Duodenal mucosa (tissue), 2 donors: ENCODE measurements around the gene ANAPC7.
"Not testable (repeated sequence)": the region's sequence is repeated elsewhere in the genome, so short reads cannot be mapped to it uniquely, and the experiment has no call there.

ENCODE experiments used
- H3K27ac ChIP-seq: one replicate; pipeline ENCODE4 v1.7.0; 2013; ENCODE audit warnings: low read depth, low read length
- H3K27me3 ChIP-seq, 2 donors: one replicate each; pipeline ENCODE4 v1.7.0; 2013; ENCODE audit warnings: low read length in 2 of 2, control low read depth in 1 of 2; ENCODE audit not compliant: insufficient read depth in 2 of 2, control insufficient read depth in 1 of 2
- H3K36me3 ChIP-seq, 2 donors: one replicate each; pipeline ENCODE4 v1.7.0; 2013; ENCODE audit warnings: low read length in 2 of 2, control low read depth in 1 of 2; ENCODE audit not compliant: insufficient read depth in 2 of 2, control insufficient read depth in 1 of 2
- H3K4me1 ChIP-seq, 2 donors: one replicate each; pipeline ENCODE4 v1.7.0; 2013; ENCODE audit warnings: low read length in 2 of 2, control low read depth in 1 of 2; ENCODE audit not compliant: insufficient read depth in 2 of 2, control insufficient read depth in 1 of 2
- H3K4me3 ChIP-seq, 2 donors: one replicate each; pipeline ENCODE4 v1.7.0; 2013; ENCODE audit warnings: low read length in 2 of 2, low read depth in 1 of 2
- H3K9ac ChIP-seq, 2 donors: one replicate each; pipeline ENCODE4 v1.7.0; 2013; ENCODE audit warnings: low read length in 2 of 2, low read depth in 1 of 2
- H3K9me3 ChIP-seq, 2 donors: one replicate each; pipeline ENCODE4 v1.7.0; 2013; ENCODE audit warnings: low read length in 2 of 2, control low read depth in 1 of 2; ENCODE audit not compliant: control insufficient read depth in 1 of 2

The ANAPC7 gene

GRCh38 chr12:110421159-110421661 is 17.7 kb upstream of the ANAPC7 start:
- H3K9ac ChIP-seq: no peak overlapping the region
- H3K4me3 ChIP-seq: no peak overlapping the region
- no peaks in the 10 kb centered on the region for H3K36me3 ChIP-seq
- H3K27me3 ChIP-seq: no peaks in the 10 kb centered on the region
- no peaks in the 10 kb centered on the region for H3K4me1 ChIP-seq
- H3K9me3 ChIP-seq: no peaks in the 10 kb centered on the region
- no peak overlapping the region for H3K27ac ChIP-seq

GRCh38 chr12:110420644-110421043 is 17.1 kb upstream of the ANAPC7 start:
- not testable (repeated sequence) for H3K9ac ChIP-seq, H3K4me3 ChIP-seq, H3K4me1 ChIP-seq, H3K9me3 ChIP-seq, H3K36me3 ChIP-seq, H3K27ac ChIP-seq, H3K27me3 ChIP-seq

- not testable (repeated sequence) for H3K4me1 ChIP-seq, H3K9me3 ChIP-seq, H3K9ac ChIP-seq, H3K36me3 ChIP-seq, H3K4me3 ChIP-seq, H3K27ac ChIP-seq, H3K27me3 ChIP-seq
Observed at GRCh38 chr12:110417113-110417512, 13.6 kb upstream of the ANAPC7 start.

GRCh38 chr12:110410086-110410485 is 6.6 kb upstream of the ANAPC7 start:
- H3K4me1 ChIP-seq, H3K9ac ChIP-seq, H3K9me3 ChIP-seq, H3K36me3 ChIP-seq, H3K27ac ChIP-seq, H3K4me3 ChIP-seq, H3K27me3 ChIP-seq: not testable (repeated sequence)

- H3K9ac ChIP-seq, H3K36me3 ChIP-seq: not testable (repeated sequence)
Observed at GRCh38 chr12:110405126-110405662, 1.7 kb upstream of the ANAPC7 start.

GRCh38 chr12:110403976-110404682 is 621 bp upstream of the ANAPC7 start:
- Histone ChIP-seq H3K4me3 (peak overlapping the region; percentile 96 to 97), H3K27ac (peak overlapping the region; percentile 95), H3K9ac (peak overlapping the region; percentile 53 to 97), H3K36me3 (peaks cover 6 to 7% of the 10 kb centered on the region in 2 donors), H3K9me3 (no peaks in the 10 kb centered on the region), H3K4me1 (peaks cover 6 to 10% of the 10 kb centered on the region in 2 donors), H3K27me3 (no peaks in the 10 kb centered on the region)

More at GRCh38 chr12:110405126-110405662, 1.7 kb upstream of the ANAPC7 start:
- not testable (repeated sequence) for H3K27ac ChIP-seq, H3K9me3 ChIP-seq, H3K4me3 ChIP-seq, H3K27me3 ChIP-seq
- peaks cover 6 to 10% of the 10 kb centered on the region in 2 donors for H3K4me1 ChIP-seq

GRCh38 chr12:110382683-110383082 is 20.8 kb downstream of the ANAPC7 start:
- Histone ChIP-seq H3K36me3 (peaks cover 42 to 78% of the 10 kb centered on the region in 2 donors), H3K4me1 (no peaks in the 10 kb centered on the region), H3K4me3 (no peak overlapping the region), H3K9me3 (no peaks in the 10 kb centered on the region), H3K9ac (no peak overlapping the region), H3K27ac (no peak overlapping the region), H3K27me3 (no peaks in the 10 kb centered on the region)

GRCh38 chr12:110379631-110380030 is 23.9 kb downstream of the ANAPC7 start:
- H3K9me3 ChIP-seq: no peaks in the 10 kb centered on the region
- H3K9ac ChIP-seq: no peak overlapping the region
- no peaks in the 10 kb centered on the region for H3K4me1 ChIP-seq
- H3K36me3 ChIP-seq: peaks cover 44 to 73% of the 10 kb centered on the region in 2 donors
- no peak overlapping the region for H3K27ac ChIP-seq
- H3K27me3 ChIP-seq: no peaks in the 10 kb centered on the region
- no peak overlapping the region for H3K4me3 ChIP-seq

- Histone ChIP-seq H3K27ac (no peak overlapping the region), H3K9me3 (no peaks in the 10 kb centered on the region), H3K36me3 (peaks cover 46 to 75% of the 10 kb centered on the region in 2 donors), H3K4me3 (no peak overlapping the region), H3K27me3 (no peaks in the 10 kb centered on the region), H3K9ac (no peak overlapping the region), H3K4me1 (no peaks in the 10 kb centered on the region)
Observed at GRCh38 chr12:110379197-110379596, 24.3 kb downstream of the ANAPC7 start.

GRCh38 chr12:110378131-110378790 is 25.2 kb downstream of the ANAPC7 start:
- peaks cover 50 to 82% of the 10 kb centered on the region in 2 donors for H3K36me3 ChIP-seq
- not testable (repeated sequence) for H3K4me1 ChIP-seq, H3K4me3 ChIP-seq, H3K9me3 ChIP-seq, H3K27me3 ChIP-seq, H3K27ac ChIP-seq, H3K9ac ChIP-seq
